GM20431 (cell line): ENCODE data around the gene RFPL4A.

Experiments used
- in situ Hi-C: fragments of 300-500 bp; cut with MseI, MboI; formaldehyde crosslinking; loops from one replicate; pipeline ENCODE4 v1.15.0; 2020; ENCODE audit warnings: low sequenced_read_pairs; ENCODE audit not compliant: unreplicated experiment

The RFPL4A gene

DNA sequence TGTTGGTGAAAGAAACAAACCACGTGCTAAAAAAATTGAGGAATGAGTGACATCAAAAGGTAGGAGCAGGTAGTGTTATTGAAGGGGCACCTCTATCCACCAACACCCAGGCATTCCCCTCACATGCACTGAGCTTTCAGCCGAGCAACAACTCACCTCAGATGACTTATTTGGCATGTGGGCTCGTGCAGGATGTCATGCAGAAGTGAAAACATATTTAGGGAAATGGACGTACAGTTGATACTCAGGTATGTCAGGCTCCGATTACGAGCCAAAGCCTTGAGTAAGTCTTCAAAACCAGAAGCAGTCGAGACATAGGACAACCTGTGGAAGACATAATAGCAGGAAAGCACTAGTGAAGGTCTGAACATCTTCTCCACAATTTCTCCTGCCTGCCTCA is 42.5 kb downstream of the RFPL4A start:
- in situ Hi-C loops, result no loop called here

DNA sequence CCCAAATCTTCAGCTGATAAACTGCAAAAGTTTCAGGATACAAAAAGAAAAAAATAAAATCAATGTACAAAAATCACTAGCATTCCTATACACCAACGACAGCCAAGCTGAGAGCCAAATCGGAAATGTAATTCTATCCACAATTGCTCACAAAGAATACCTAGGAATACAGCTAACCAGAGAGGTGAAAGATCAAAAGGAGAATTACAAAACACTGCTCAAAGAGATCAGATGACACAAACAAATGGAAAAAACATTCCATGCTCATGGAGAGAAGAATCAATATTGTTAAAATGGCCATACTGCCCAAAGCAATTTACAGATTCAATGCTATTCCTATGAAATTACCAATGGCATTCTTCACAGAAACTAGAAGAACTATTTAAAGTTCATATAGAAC is 43.4 kb downstream of the RFPL4A start:
- in situ Hi-C loops, result no loop called here

DNA sequence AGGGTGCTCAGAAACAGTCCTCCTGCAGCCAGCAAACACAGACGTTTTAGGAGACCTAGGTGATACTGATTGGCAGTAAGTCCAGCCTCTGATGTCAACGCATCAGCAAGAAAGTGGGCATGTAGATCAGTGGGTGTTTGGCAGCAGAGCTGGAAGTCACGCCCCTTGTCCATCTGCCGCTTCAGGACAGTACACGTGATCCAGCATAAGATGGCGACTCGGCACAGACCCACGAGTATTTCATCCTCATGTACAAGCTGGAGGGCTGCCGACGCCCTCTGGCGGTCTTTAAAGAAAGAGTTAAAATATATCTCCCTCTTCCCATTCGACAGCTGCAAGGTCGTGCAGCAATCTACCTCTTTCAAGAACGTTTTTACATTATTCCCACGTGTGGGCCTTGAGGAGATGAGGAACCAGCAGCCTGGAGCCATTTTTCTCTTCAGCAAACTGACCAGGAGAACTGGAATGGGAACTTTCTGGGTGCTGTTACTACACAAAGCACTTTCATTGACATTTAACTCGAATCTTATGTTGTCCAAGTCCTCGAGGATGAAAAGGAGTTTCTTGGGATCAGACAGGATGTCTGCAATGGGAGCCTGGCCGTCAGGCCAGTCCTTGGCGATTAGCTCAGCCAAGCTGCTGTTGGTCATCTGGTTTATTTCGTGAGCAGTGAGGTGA is 50.6 kb downstream of the RFPL4A start:
- in situ Hi-C loops, result no loop called here

DNA sequence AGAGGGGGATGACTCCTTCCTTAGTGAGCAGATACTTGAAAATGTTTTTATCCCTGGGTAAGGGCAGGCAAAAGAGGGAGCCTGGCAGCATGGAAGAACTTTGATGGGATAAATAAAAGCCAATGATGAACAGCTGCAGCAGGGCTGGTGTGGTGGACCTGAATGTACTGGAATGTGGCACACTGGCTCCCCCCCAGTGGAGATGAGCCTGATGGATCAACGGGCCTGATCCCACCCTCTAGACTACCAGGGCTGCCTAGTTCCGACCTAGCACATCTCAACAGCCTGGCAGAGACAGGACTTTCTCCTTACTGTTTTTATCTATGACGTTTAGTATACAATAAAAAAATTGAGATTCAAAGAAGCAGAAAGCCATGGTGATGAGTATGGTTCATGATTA is 52.4 kb downstream of the RFPL4A start:
- in situ Hi-C loops, result no loop called here

DNA sequence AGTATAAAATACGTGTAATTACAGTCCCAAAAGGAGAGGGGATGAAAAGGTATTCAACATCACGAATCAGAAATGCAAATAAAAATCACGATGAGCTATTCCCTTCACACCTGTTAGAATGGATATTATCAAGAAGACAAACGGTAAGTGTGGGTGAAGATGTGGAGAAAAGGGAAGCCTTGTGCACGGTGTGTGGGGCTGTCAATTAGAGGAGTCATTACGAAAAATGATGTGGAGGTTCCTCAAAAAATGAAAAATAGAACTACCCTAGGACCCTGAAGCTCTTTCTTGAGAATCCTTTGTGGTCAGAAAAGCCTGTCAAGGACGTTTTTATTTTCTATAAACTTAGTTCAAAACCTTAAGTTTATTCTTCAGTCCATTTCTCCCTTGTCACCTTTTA is 53.6 kb downstream of the RFPL4A start:
- in situ Hi-C loops, result no loop called here
